Measurements from ENCODE around the gene CTSF. TPM values are rescaled to one million over a fixed set of nuclear protein-coding genes. Genes with fewer than 3 reads are reported as not detected.
A peak's percentile ranks its signal among the peaks of the same experiment; 100 is the strongest.
"Not testable (repeated sequence)": the region's sequence is repeated elsewhere in the genome, so short reads cannot be mapped to it uniquely, and the experiment has no call there.

The CTSF gene
- total and polyA plus RNA-seq, 12 donors, result 17.1 to 75.5 (median 48.5) TPM

- Histone ChIP-seq H3K27ac (no peak overlapping the region), H3K9me3 (no peaks in the 10 kb centered on the region), H3K4me1 (peaks cover 7 to 29% (median 22%) of the 10 kb centered on the region in 9 donors), H3K36me3 (peaks cover 0 to 5% (median 0%) of the 10 kb centered on the region in 9 donors), H3K4me3 (no peak overlapping the region), H3K27me3 (no peaks in the 10 kb centered on the region)
- 73 to 82% methylated on average over 13 of the region's 13 CpGs for WGBS, 2 donors
- TF ChIP-seq CTCF (IDR thresholded peaks at IDR 0.05), result no peak
- intact Hi-C loops (cut with DNase I), result no loop called here
- ATAC-seq (no peak), DNase-seq (no peak)
Measured at GRCh38 chr11:66614073-66614472, 45.7 kb upstream of the CTSF start.

GRCh38 chr11:66612458-66612857 lies 44.1 kb upstream of the CTSF start:
- no peak overlapping the region for H3K4me3 ChIP-seq
- DNase-seq (no peak), ATAC-seq (no peak)
- no peak for TF ChIP-seq CTCF (IDR thresholded peaks at IDR 0.05)
- no peak overlapping the region for H3K27ac ChIP-seq
- WGBS, 2 donors, result 95 to 100% methylated on average over 1 of the region's 1 CpG
- no peaks in the 10 kb centered on the region for H3K36me3 ChIP-seq
- intact Hi-C loops (cut with DNase I), result no loop called here
- H3K9me3 ChIP-seq, result no peaks in the 10 kb centered on the region
- H3K27me3 ChIP-seq, result no peaks in the 10 kb centered on the region
- peaks cover 2 to 21% (median 12%) of the 10 kb centered on the region in 9 donors for H3K4me1 ChIP-seq

- DNase-seq (no peak), ATAC-seq (no peak)
- H3K4me3 ChIP-seq, result no peak overlapping the region
- no peaks in the 10 kb centered on the region for H3K27me3 ChIP-seq
- intact Hi-C loops (cut with DNase I), result no loop called here
- 60 to 68% methylated on average over 4 of the region's 4 CpGs for WGBS, 2 donors
- peaks cover 0 to 15% (median 8%) of the 10 kb centered on the region in 9 donors for H3K36me3 ChIP-seq
- H3K27ac ChIP-seq, result no peak overlapping the region
- no peak for TF ChIP-seq CTCF (IDR thresholded peaks at IDR 0.05)
- H3K4me1 ChIP-seq, result peaks cover 8 to 20% (median 12%) of the 10 kb centered on the region in 9 donors
- H3K9me3 ChIP-seq, result no peaks in the 10 kb centered on the region
Measured at GRCh38 chr11:66609721-66610617, 41.6 kb upstream of the CTSF start.

DNA sequence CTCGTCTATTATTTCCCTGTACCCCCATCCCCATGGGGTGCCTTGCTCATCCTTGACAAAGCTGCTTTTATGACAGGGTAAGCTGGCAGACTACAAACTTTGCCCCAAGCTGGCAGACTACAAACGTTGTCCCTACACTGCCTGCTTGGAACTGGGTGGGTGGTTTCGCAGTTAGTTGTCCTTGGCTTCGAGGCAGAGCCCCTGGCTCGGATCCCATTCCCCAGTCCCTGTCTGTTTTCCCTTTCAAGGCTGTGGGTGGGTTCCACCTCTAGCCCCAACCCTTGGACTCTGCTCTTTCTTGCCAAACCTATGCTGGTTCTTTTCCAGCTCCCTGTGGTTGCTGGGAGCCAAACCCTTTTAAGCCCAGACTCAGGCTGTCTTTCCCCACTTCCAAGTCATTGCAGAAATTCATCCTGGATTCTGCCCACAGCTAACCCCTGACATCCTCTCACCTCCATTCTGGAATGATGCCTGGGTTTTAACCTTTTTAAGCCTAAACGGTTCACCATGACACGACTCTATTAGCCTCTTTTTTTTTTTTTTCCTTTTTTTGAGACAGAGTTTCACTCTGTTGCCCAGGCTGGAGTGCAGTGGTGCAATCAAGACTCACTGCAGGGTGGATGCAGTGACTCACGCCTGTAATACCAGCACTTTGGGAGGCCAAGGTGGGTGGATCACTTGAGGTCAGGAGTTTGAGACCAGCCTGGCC lies 38.9 kb upstream of the CTSF start:
- intact Hi-C loops (cut with DNase I), result no loop called here
- TF ChIP-seq CTCF (IDR thresholded peaks at IDR 0.05), result no peak
- ATAC-seq (peak; percentile 40 to 85 (median 69)), DNase-seq (peak; percentile 40 to 53)
- no peaks in the 10 kb centered on the region for H3K9me3 ChIP-seq
- peaks cover 8 to 22% (median 17%) of the 10 kb centered on the region in 9 donors for H3K4me1 ChIP-seq
- H3K27me3 ChIP-seq, result no peaks in the 10 kb centered on the region
- 33 to 36% methylated on average over 8 of the region's 8 CpGs for WGBS, 2 donors
- H3K27ac ChIP-seq, result peak overlapping the region in 6 of 10 donors; percentile 9 to 57 (median 36)
- H3K4me3 ChIP-seq, result no peak overlapping the region
- H3K36me3 ChIP-seq, result peaks cover 0 to 36% (median 10%) of the 10 kb centered on the region in 9 donors

DNA sequence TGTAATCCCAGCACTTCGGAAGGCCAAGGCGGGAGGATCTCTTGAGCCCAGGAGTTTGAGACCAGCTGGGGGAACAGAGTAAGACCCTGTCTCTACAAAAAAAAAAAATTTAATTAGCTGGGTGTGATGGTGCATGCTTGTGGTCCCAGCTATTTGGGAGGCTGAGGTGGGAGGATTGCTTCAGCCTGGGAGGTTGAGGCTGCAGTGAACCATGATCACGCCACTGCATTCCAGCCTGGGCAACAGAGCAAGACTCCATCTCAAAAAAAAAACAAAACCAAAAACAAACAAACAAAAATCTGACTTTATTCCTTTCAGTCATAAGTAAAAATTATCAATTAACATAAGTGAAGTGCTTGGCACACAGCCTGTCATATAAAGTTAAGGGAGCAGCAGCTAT lies 38.2 kb upstream of the CTSF start:
- H3K27me3 ChIP-seq; H3K4me3 ChIP-seq; ATAC-seq; H3K9me3 ChIP-seq; intact Hi-C loops (cut with DNase I); DNase-seq: not testable (repeated sequence)
- Histone ChIP-seq H3K36me3 (peaks cover 0 to 41% (median 10%) of the 10 kb centered on the region in 9 donors), H3K4me1 (peaks cover 8 to 27% (median 23%) of the 10 kb centered on the region in 9 donors), H3K27ac (peak overlapping the region in 4 of 10 donors; percentile 9 to 48 (median 30))
- 95% methylated on average over 3 of the region's 3 CpGs for WGBS, 2 donors

Measured in heart right ventricle (tissue), 16 donors.